ENCODE results near the gene OR5AC2.

The OR5AC2 gene

DNA sequence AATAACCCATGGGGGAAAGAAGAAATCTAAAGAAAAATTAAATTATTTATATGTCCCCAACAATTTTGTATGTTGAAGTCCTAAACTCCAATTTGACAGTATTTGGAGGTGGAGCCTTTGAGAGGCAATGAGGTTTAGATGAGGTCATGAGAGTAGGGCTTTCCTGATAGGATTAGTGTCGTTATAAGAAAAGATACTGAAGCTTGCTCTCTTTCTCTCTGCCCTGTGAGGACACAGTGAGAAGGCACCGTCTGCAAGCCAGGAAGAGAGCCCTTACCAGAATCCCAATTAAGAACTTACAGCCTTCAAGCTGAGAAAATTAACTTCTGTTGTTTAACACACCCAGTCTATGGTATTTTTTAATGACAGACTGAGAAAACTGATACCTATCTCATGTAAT lies 16.1 kb upstream of the OR5AC2 start:
- Histone ChIP-seq H3K27me3 (ENCODE audit: low read depth, low read length) (no peaks in the 10 kb centered on the region), H3K4me3 (ENCODE audit: low read depth in 1 of 2, low read length in 2 of 2) (no peak overlapping the region), H3K36me3 (ENCODE audit: control insufficient read depth in 1 of 2, insufficient read depth in 2 of 2, low read length in 2 of 2) (no peaks in the 10 kb centered on the region), H3K9me3 (ENCODE audit: control insufficient read depth in 1 of 2, low read length in 2 of 2) (no peaks in the 10 kb centered on the region), H3K4me1 (ENCODE audit: control insufficient read depth in 1 of 2, insufficient read depth in 2 of 2, low read length in 2 of 2) (no peaks in the 10 kb centered on the region), H3K27ac (ENCODE audit: low read length) (no peak overlapping the region)

- Histone ChIP-seq H3K27ac (ENCODE audit: low read length) (no peak overlapping the region), H3K9me3 (ENCODE audit: control insufficient read depth in 1 of 2, low read length in 2 of 2) (no peaks in the 10 kb centered on the region), H3K4me1 (ENCODE audit: control insufficient read depth in 1 of 2, insufficient read depth in 2 of 2, low read length in 2 of 2) (no peaks in the 10 kb centered on the region), H3K27me3 (ENCODE audit: low read depth, low read length) (no peaks in the 10 kb centered on the region), H3K4me3 (ENCODE audit: low read depth in 1 of 2, low read length in 2 of 2) (no peak overlapping the region), H3K36me3 (ENCODE audit: control insufficient read depth in 1 of 2, insufficient read depth in 2 of 2, low read length in 2 of 2) (no peaks in the 10 kb centered on the region)
These were observed 13.5 kb upstream of the OR5AC2 start for GRCh38 chr3:98073486-98073885.

DNA sequence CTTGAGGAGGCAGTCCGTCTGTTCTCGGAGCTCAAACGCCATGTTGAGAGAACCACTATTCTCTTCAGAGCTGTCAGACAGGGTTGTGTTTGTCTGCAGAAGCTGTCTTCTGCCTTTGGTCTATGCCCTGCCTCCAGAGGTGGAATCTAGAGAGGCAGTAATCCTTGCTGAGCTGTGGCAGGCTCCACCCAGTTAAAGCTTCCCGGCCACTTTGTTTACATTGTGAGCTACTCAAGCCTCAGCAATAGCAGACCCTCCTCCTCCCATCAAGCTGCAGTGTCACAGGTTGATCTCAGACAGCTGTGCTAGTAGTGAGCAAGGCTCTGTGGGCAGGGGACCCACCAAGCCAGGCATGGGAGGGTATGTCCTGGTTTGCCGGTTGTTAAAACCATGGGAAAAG lies 8.9 kb downstream of the OR5AC2 start:
- Histone ChIP-seq H3K4me3 (ENCODE audit: low read depth in 1 of 2, low read length in 2 of 2) (no peak overlapping the region), H3K36me3 (ENCODE audit: control insufficient read depth in 1 of 2, insufficient read depth in 2 of 2, low read length in 2 of 2) (no peaks in the 10 kb centered on the region), H3K4me1 (ENCODE audit: control insufficient read depth in 1 of 2, insufficient read depth in 2 of 2, low read length in 2 of 2) (no peaks in the 10 kb centered on the region), H3K9me3 (ENCODE audit: control insufficient read depth in 1 of 2, low read length in 2 of 2) (no peaks in the 10 kb centered on the region), H3K27ac (ENCODE audit: low read length) (no peak overlapping the region), H3K27me3 (ENCODE audit: low read depth, low read length) (no peaks in the 10 kb centered on the region)

DNA sequence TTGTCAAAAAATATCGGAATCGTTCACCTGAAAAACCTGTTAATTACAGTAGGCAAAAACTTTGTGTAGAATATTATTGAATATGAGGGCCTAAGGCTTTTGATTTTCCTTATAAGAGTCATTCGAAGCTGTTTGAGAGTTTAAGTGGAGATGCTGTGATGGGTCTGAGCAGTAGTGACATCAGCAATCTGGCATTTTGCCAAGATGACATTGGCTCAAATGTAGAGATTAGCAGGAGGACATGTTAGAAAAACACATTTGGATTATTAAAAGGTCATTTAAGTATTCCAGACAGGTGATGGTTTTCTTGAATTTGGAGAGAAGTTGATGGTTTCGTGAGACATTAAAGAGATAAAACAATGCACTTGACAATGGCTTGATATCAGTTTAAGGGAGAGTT lies 12.9 kb downstream of the OR5AC2 start:
- no peaks in the 10 kb centered on the region for H3K9me3 ChIP-seq (ENCODE audit: control insufficient read depth in 1 of 2, low read length in 2 of 2)
- no peak overlapping the region for H3K27ac ChIP-seq (ENCODE audit: low read length)

GRCh38 chr3:98108162-98108561 lies 21.2 kb downstream of the OR5AC2 start:
- no peak overlapping the region for H3K4me3 ChIP-seq (ENCODE audit: low read depth in 1 of 2, low read length in 2 of 2)
- no peaks in the 10 kb centered on the region for H3K4me1 ChIP-seq (ENCODE audit: control insufficient read depth in 1 of 2, insufficient read depth in 2 of 2, low read length in 2 of 2)
- H3K36me3 ChIP-seq (ENCODE audit: control insufficient read depth in 1 of 2, insufficient read depth in 2 of 2, low read length in 2 of 2), result no peaks in the 10 kb centered on the region
- no peak overlapping the region for H3K27ac ChIP-seq (ENCODE audit: low read length)
- H3K9me3 ChIP-seq (ENCODE audit: control insufficient read depth in 1 of 2, low read length in 2 of 2), result no peaks in the 10 kb centered on the region
- H3K27me3 ChIP-seq (ENCODE audit: low read depth, low read length), result no peaks in the 10 kb centered on the region

More for the DNA sequence above, 12.9 kb downstream of the OR5AC2 start:
- H3K4me1 ChIP-seq (ENCODE audit: control insufficient read depth in 1 of 2, insufficient read depth in 2 of 2, low read length in 2 of 2), result no peaks in the 10 kb centered on the region
- no peaks in the 10 kb centered on the region for H3K36me3 ChIP-seq (ENCODE audit: control insufficient read depth in 1 of 2, insufficient read depth in 2 of 2, low read length in 2 of 2)
- H3K27me3 ChIP-seq (ENCODE audit: low read depth, low read length), result no peaks in the 10 kb centered on the region
- H3K4me3 ChIP-seq (ENCODE audit: low read depth in 1 of 2, low read length in 2 of 2), result no peak overlapping the region

- H3K27ac ChIP-seq (ENCODE audit: low read length), result no peak overlapping the region
- H3K4me1 ChIP-seq (ENCODE audit: control insufficient read depth in 1 of 2, insufficient read depth in 2 of 2, low read length in 2 of 2), result no peaks in the 10 kb centered on the region
- no peaks in the 10 kb centered on the region for H3K36me3 ChIP-seq (ENCODE audit: control insufficient read depth in 1 of 2, insufficient read depth in 2 of 2, low read length in 2 of 2)
- no peak overlapping the region for H3K4me3 ChIP-seq (ENCODE audit: low read depth in 1 of 2, low read length in 2 of 2)
- no peaks in the 10 kb centered on the region for H3K9me3 ChIP-seq (ENCODE audit: control insufficient read depth in 1 of 2, low read length in 2 of 2)
- no peaks in the 10 kb centered on the region for H3K27me3 ChIP-seq (ENCODE audit: low read depth, low read length)
These were observed 23.0 kb downstream of the OR5AC2 start for GRCh38 chr3:98109807-98110549.

- no peaks in the 10 kb centered on the region for H3K36me3 ChIP-seq (ENCODE audit: control insufficient read depth in 1 of 2, insufficient read depth in 2 of 2, low read length in 2 of 2)
- no peaks in the 10 kb centered on the region for H3K9me3 ChIP-seq (ENCODE audit: control insufficient read depth in 1 of 2, low read length in 2 of 2)
- H3K4me1 ChIP-seq (ENCODE audit: control insufficient read depth in 1 of 2, insufficient read depth in 2 of 2, low read length in 2 of 2), result no peaks in the 10 kb centered on the region
- H3K4me3 ChIP-seq (ENCODE audit: low read depth in 1 of 2, low read length in 2 of 2), result no peak overlapping the region
- no peak overlapping the region for H3K27ac ChIP-seq (ENCODE audit: low read length)
- no peaks in the 10 kb centered on the region for H3K27me3 ChIP-seq (ENCODE audit: low read depth, low read length)
These were observed 23.6 kb downstream of the OR5AC2 start for GRCh38 chr3:98110550-98110908.

- no peak overlapping the region for H3K4me3 ChIP-seq (ENCODE audit: low read depth in 1 of 2, low read length in 2 of 2)
- no peaks in the 10 kb centered on the region for H3K36me3 ChIP-seq (ENCODE audit: control insufficient read depth in 1 of 2, insufficient read depth in 2 of 2, low read length in 2 of 2)
- no peaks in the 10 kb centered on the region for H3K4me1 ChIP-seq (ENCODE audit: control insufficient read depth in 1 of 2, insufficient read depth in 2 of 2, low read length in 2 of 2)
- no peaks in the 10 kb centered on the region for H3K27me3 ChIP-seq (ENCODE audit: low read depth, low read length)
- H3K27ac ChIP-seq (ENCODE audit: low read length), result no peak overlapping the region
- no peaks in the 10 kb centered on the region for H3K9me3 ChIP-seq (ENCODE audit: control insufficient read depth in 1 of 2, low read length in 2 of 2)
These were observed 27.3 kb downstream of the OR5AC2 start for GRCh38 chr3:98114264-98114663.

- no peak overlapping the region for H3K27ac ChIP-seq (ENCODE audit: low read length)
- no peak overlapping the region for H3K4me3 ChIP-seq (ENCODE audit: low read depth in 1 of 2, low read length in 2 of 2)
- no peaks in the 10 kb centered on the region for H3K36me3 ChIP-seq (ENCODE audit: control insufficient read depth in 1 of 2, insufficient read depth in 2 of 2, low read length in 2 of 2)
- H3K27me3 ChIP-seq (ENCODE audit: low read depth, low read length), result no peaks in the 10 kb centered on the region
- H3K4me1 ChIP-seq (ENCODE audit: control insufficient read depth in 1 of 2, insufficient read depth in 2 of 2, low read length in 2 of 2), result no peaks in the 10 kb centered on the region
- H3K9me3 ChIP-seq (ENCODE audit: control insufficient read depth in 1 of 2, low read length in 2 of 2), result no peaks in the 10 kb centered on the region
These were observed 28.7 kb downstream of the OR5AC2 start for GRCh38 chr3:98115717-98116116.

DNA sequence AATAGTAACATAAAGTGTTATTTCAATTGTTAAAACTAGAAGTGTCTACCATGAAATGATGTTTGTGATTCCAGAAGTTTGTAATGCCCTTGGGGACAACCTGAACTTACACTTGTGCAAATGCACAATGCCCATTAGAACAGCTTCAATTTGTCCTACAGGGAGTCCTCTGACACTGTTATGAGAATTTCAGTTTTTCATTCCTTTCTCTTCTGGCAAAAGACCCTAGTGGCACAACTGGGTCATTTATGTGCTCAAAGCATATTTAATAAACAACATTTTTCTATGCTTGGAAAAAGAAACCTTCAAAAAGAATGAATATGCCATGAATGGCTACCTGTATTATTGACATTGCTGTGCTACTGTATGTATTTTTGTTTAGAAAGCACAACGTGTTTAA lies 43.4 kb downstream of the OR5AC2 start, which contains the start of gene OR5H1:
TSS of gene OR5H1 (plus strand) at position 301 of the 400 bp plus-strand sequence. CDS start 1,977 bp downstream, outside the sequence.
- H3K27ac ChIP-seq (ENCODE audit: low read length), result no peak within 1 kb of the TSS
- H3K36me3 ChIP-seq (ENCODE audit: control insufficient read depth in 1 of 2, insufficient read depth in 2 of 2, low read length in 2 of 2), result no peaks in the 10 kb centered on the region
- H3K9me3 ChIP-seq (ENCODE audit: control insufficient read depth in 1 of 2, low read length in 2 of 2), result no peaks in the 10 kb centered on the region
- no peaks in the 10 kb centered on the region for H3K4me1 ChIP-seq (ENCODE audit: control insufficient read depth in 1 of 2, insufficient read depth in 2 of 2, low read length in 2 of 2)
- no peaks in the 10 kb centered on the region for H3K27me3 ChIP-seq (ENCODE audit: low read depth, low read length)
- no peak within 1 kb of the TSS for H3K4me3 ChIP-seq (ENCODE audit: low read depth in 1 of 2, low read length in 2 of 2)

DNA sequence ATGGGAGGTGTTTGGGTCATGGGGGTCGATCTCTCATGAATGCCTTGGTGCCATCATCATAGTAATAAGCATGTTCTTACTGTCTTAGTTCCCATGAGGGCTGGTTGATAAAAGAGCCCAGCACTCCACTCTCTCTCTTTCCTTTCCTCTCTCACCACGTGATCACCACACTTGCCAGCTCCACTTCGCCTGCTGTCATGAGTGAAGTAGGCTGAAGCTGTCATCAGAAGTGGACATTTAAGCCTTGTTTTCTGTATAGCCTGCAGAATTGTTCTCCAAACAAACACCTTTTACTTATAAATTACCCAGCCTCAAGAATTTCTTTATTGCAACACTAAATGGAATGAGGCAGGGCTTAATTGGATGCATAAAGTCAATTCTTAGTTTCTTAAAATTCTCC lies 49.7 kb downstream of the OR5AC2 start:
- H3K27me3 ChIP-seq (ENCODE audit: low read depth, low read length), result no peaks in the 10 kb centered on the region
- no peak overlapping the region for H3K27ac ChIP-seq (ENCODE audit: low read length)
- no peaks in the 10 kb centered on the region for H3K4me1 ChIP-seq (ENCODE audit: control insufficient read depth in 1 of 2, insufficient read depth in 2 of 2, low read length in 2 of 2)
- H3K4me3 ChIP-seq (ENCODE audit: low read depth in 1 of 2, low read length in 2 of 2), result no peak overlapping the region
- no peaks in the 10 kb centered on the region for H3K9me3 ChIP-seq (ENCODE audit: control insufficient read depth in 1 of 2, low read length in 2 of 2)
- no peaks in the 10 kb centered on the region for H3K36me3 ChIP-seq (ENCODE audit: control insufficient read depth in 1 of 2, insufficient read depth in 2 of 2, low read length in 2 of 2)
